Natural killer cell treated with Interleukin-12 subunit alpha and Interleukin-12 subunit beta and Interleukin-15 and Interleukin-18, amount 100 ng/mL, for 72 hours (primary cell): ENCODE measurements around the gene CREBL2. TPM values are rescaled to one million over a fixed set of nuclear protein-coding genes. Genes with fewer than 3 reads are reported as not detected.
"Not testable (repeated sequence)": the region's sequence is repeated elsewhere in the genome, so short reads cannot be mapped to it uniquely, and the experiment has no call there.

Experiments
- ATAC-seq, 2 donors: fragments of 150-1000 bp; cut with Tn5 transposase in 1 of 2; sonication (Bioruptor Pico), chemical (Tn5 transposase) in 1 of 2; 2 replicates each; pipeline ENCODE4 v1.10.0; 2021
- DNase-seq: peaks from one replicate; pipeline ENCODE4 v3.0.0; 2022; ENCODE audit warnings: low spot score
- H3K27ac Mint-ChIP-seq, 2 donors: 1 replicate in 1 of 2; 2 replicates in 1 of 2; pipeline ENCODE4 v1.8.0; 2022; ENCODE audit warnings: mixed read lengths in 2 of 2, mild to moderate bottlenecking in 1 of 2, moderate library complexity in 1 of 2
- H3K27me3 Mint-ChIP-seq, 2 donors: 1 replicate in 1 of 2; 2 replicates in 1 of 2; pipeline ENCODE4 v1.8.0; 2022; ENCODE audit warnings: mixed read lengths in 2 of 2
- H3K36me3 Mint-ChIP-seq: one replicate; pipeline ENCODE4 v1.8.0; 2022; ENCODE audit warnings: mixed read lengths
- H3K4me1 Mint-ChIP-seq, 2 donors: 1 replicate in 1 of 2; 2 replicates in 1 of 2; pipeline ENCODE4 v1.8.0; 2022; ENCODE audit warnings: low read depth in 2 of 2, mixed read lengths in 2 of 2, mild to moderate bottlenecking in 1 of 2
- H3K4me3 Mint-ChIP-seq: one replicate; pipeline ENCODE4 v1.8.0; 2022; ENCODE audit warnings: mixed read lengths
- H3K9me3 Mint-ChIP-seq: 2 replicates; pipeline ENCODE4 v1.8.0; 2022; ENCODE audit warnings: mixed read lengths
- total RNA-seq, 2 donors: library from RNA; stranded (reverse); gene quantifications; one replicate each; pipeline ENCODE4 v1.2.3, GENCODE V29; 2022

Gene CREBL2
- total RNA-seq, 2 donors from 2014 or later, result 15.5 to 15.9 TPM

DNA sequence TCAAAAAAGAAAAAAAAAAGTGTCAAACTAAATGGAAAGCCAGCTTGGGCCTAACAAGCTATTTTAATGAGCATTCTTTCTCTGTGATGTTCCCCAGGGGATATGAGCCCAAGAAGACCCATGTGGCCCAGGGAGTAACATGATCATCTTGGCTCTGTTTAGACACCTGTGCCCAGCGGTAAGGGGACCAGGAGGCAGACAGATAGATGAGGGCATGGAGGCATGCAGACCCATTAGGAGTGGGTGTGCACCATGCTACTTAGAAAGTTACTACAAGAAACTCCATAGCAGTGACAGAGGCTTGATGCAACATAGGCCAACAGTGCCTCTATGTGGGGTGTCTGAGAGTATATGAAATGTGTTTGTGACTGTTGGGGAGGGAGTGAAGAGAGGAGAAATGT, 3.1 kb upstream of the CREBL2 start:
- no peaks in the 10 kb centered on the region for H3K9me3 Mint-ChIP-seq
- DNase-seq, result no peak
- no peaks in the 10 kb centered on the region for H3K36me3 Mint-ChIP-seq
- peaks cover 17 to 35% of the 10 kb centered on the region in 2 donors for H3K4me1 Mint-ChIP-seq
- peaks cover 6% of the 10 kb centered on the region in 2 donors for H3K27me3 Mint-ChIP-seq
- ATAC-seq, result no peak
- H3K27ac Mint-ChIP-seq, result no peak overlapping the region
- no peak overlapping the region for H3K4me3 Mint-ChIP-seq

GRCh38 chr12:12609692-12610091, 2.0 kb upstream of the CREBL2 start:
- Mint-ChIP-seq H3K27me3 (peaks cover 6% of the 10 kb centered on the region in 2 donors), H3K27ac (no peak overlapping the region), H3K4me1 (peaks cover 22 to 37% of the 10 kb centered on the region in 2 donors), H3K36me3 (no peaks in the 10 kb centered on the region), H3K4me3 (no peak overlapping the region), H3K9me3 (no peaks in the 10 kb centered on the region)
- no peak for DNase-seq
- ATAC-seq, result no peak

DNA sequence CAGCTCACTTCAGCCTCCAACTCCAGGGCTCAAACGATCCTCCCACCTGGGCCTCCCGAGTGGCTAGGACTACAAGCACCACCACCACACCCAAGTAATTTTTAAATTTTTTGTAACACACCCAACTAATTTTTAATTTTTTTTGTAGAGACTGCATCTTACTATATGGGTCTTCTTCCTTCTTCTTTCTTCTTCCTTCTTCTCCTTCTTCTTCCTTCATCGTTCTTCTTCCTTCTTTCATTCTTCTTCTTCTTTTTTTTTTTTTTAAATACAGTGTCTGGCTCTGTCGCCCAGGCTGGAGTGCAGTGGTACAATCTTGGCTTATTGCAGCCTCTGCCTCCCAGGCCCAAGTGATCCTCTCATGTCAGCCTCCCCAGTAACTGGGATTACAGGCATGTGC, 965 bp upstream of the CREBL2 start:
- Mint-ChIP-seq H3K27ac (peak overlapping the region; percentile 94 to 95), H3K4me1 (peaks cover 22 to 37% of the 10 kb centered on the region in 2 donors), H3K9me3 (no peaks in the 10 kb centered on the region), H3K4me3 (peak overlapping the region; percentile 94), H3K27me3 (peaks cover 0 to 3% of the 10 kb centered on the region in 2 donors), H3K36me3 (no peaks in the 10 kb centered on the region)
- ATAC-seq, result no peak
- DNase-seq, result no peak

GRCh38 chr12:12612358-12612757, 682 bp downstream of the CREBL2 start:
- DNase-seq (no peak), ATAC-seq (peak; percentile 33 to 68)
- Mint-ChIP-seq H3K4me3 (peak overlapping the region; percentile 94), H3K9me3 (no peaks in the 10 kb centered on the region), H3K4me1 (peaks cover 25 to 41% of the 10 kb centered on the region in 2 donors), H3K36me3 (no peaks in the 10 kb centered on the region), H3K27me3 (no peaks in the 10 kb centered on the region), H3K27ac (peak overlapping the region; percentile 94 to 95)

DNA sequence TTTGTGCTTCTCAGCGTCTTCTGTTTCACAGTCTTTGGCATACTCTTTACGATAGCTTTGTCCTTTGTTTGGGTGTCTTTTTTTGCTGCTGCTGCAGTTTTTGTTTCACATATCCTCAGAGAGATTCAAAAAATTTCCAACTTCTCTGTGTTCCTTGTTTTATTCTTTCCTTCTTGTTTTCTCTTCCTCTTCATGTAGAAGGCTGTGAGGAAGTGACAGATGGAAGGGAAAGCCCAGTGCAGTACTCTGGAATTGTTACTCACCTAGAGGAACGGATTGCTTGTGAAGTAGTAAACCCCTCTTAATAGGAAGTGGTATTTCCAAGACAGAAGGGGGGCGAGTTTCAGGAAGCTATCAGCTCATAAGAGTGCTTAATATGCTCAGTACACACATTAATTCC, 1.7 kb downstream of the CREBL2 start:
- H3K36me3 Mint-ChIP-seq, result no peaks in the 10 kb centered on the region
- no peaks in the 10 kb centered on the region for H3K9me3 Mint-ChIP-seq
- H3K27ac Mint-ChIP-seq, result peak overlapping the region; percentile 94 to 95
- ATAC-seq, result no peak
- H3K4me1 Mint-ChIP-seq, result peaks cover 25 to 39% of the 10 kb centered on the region in 2 donors
- H3K27me3 Mint-ChIP-seq, result no peaks in the 10 kb centered on the region
- DNase-seq, result no peak
- H3K4me3 Mint-ChIP-seq, result peak overlapping the region; percentile 94

- Mint-ChIP-seq H3K9me3 (no peaks in the 10 kb centered on the region), H3K27ac (peak overlapping the region in 1 of 2 donors; percentile 94), H3K27me3 (no peaks in the 10 kb centered on the region), H3K4me1 (peaks cover 25 to 39% of the 10 kb centered on the region in 2 donors), H3K36me3 (no peaks in the 10 kb centered on the region), H3K4me3 (no peak overlapping the region)
- ATAC-seq (no peak), DNase-seq (no peak)
These were observed 2.7 kb downstream of the CREBL2 start for GRCh38 chr12:12614342-12614741.

DNA sequence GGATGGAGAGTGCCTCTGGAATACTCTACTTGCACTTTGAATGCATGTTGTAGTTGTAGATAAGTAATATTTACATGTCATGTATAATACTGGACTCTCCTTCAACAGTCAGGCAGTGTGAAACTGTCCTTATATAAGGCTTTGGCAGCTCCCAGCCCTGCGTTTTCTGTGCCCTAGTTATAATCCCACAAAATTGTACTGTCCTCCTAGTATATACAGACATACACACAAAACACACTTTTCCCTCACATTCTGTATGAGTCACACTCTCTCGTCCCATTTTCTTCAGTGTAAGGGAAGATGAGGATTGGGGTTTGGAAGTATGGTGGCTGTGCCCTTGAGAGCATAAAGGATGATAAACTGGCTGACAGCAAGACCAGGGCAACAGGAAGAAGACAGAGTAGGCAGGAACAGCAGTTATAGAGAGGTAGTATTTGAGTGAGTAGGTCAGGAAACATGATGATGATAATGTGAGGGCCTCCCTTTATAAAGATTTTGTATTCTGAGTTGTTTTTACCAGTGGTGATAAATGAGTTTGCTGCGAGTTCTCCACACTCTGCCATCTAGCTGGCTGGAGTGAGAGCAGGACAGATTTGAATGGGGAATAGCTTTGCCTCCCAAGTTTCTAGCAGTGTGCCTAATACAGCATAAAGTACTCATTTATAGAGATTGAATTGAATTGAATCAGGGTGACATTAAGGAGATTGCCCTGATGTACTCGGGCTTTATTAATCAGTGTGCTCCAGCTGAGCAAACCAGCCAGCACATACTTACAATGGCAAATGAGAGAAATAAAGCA, 5.0 kb downstream of the CREBL2 start:
- peak overlapping the region; percentile 9 to 24 for H3K27ac Mint-ChIP-seq
- no peaks in the 10 kb centered on the region for H3K36me3 Mint-ChIP-seq
- no peaks in the 10 kb centered on the region for H3K9me3 Mint-ChIP-seq
- no peaks in the 10 kb centered on the region for H3K27me3 Mint-ChIP-seq
- no peak for DNase-seq
- ATAC-seq, result no peak
- no peak overlapping the region for H3K4me3 Mint-ChIP-seq
- peaks cover 23 to 30% of the 10 kb centered on the region in 2 donors for H3K4me1 Mint-ChIP-seq

DNA sequence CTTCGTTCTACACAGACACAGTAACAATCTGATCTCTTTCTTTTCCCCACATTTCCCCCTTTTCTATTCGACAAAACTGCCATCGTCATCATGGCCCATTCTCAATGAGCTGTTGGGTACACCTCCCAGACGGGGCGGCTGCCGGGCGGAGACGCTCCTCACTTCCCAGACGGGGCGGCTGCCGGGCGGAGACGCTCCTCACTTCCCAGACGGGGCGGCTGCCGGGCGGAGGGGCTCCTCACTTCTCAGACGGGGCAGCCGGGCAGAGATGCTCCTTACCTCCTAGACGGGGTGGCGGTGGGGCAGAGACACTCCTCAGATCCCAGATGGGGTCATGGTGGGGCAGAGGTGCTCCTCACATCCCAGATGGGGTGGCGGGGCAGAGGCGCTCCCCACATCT, 6.4 kb downstream of the CREBL2 start:
- not testable (repeated sequence) for H3K9me3 Mint-ChIP-seq, H3K36me3 Mint-ChIP-seq, DNase-seq, H3K4me3 Mint-ChIP-seq, H3K27ac Mint-ChIP-seq, ATAC-seq, H3K27me3 Mint-ChIP-seq
- peaks cover 19 to 29% of the 10 kb centered on the region in 2 donors for H3K4me1 Mint-ChIP-seq

DNA sequence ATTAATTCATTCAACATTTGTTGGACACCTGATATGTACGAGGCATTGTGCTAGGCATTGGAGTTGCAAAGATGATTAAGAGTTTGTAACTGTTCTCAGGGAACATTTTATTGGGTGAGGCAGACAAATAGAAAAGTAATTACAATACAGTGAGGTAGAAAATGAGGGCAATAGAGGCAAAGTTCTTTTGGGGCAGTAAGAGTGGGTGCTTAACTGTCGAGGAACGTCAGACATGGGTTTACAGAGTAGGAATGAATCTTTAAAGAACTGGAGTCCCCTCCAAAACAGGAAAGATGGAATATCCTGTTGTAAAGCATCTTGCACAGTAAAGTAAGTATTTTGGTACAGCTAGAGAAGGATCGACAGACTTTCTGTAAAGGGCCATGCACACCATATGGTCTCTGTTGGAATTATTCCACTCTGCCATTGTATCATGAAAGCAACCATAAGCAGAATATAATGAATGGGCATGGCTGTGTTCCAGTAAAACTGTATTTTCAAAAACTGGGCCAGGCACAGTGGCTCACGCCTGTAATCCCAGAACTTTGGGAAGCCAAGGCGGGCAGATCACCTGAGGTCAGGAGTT, 9.1 kb downstream of the CREBL2 start:
- Mint-ChIP-seq H3K27ac (peak overlapping the region in 1 of 2 donors; percentile 61), H3K27me3 (no peaks in the 10 kb centered on the region), H3K36me3 (no peaks in the 10 kb centered on the region), H3K4me3 (no peak overlapping the region), H3K9me3 (peaks cover 2% of the 10 kb centered on the region), H3K4me1 (peaks cover 16 to 27% of the 10 kb centered on the region in 2 donors)
- DNase-seq (no peak), ATAC-seq (no peak)

- Mint-ChIP-seq H3K4me1 (peaks cover 15 to 20% of the 10 kb centered on the region in 2 donors), H3K9me3 (peaks cover 2% of the 10 kb centered on the region), H3K4me3 (peak overlapping the region; percentile 2), H3K27ac (peak overlapping the region; percentile 13 to 46), H3K36me3 (no peaks in the 10 kb centered on the region), H3K27me3 (no peaks in the 10 kb centered on the region)
- ATAC-seq (no peak), DNase-seq (no peak)
These were observed 10.7 kb downstream of the CREBL2 start for GRCh38 chr12:12622418-12622817.

- ATAC-seq (no peak), DNase-seq (no peak)
- Mint-ChIP-seq H3K9me3 (peaks cover 2% of the 10 kb centered on the region), H3K36me3 (no peaks in the 10 kb centered on the region), H3K4me1 (peaks cover 28 to 37% of the 10 kb centered on the region in 2 donors), H3K27me3 (no peaks in the 10 kb centered on the region), H3K27ac (no peak overlapping the region), H3K4me3 (no peak overlapping the region)
These were observed 12.9 kb downstream of the CREBL2 start for GRCh38 chr12:12624498-12624992.

GRCh38 chr12:12626471-12626870, 14.8 kb downstream of the CREBL2 start:
- no peak for DNase-seq
- H3K9me3 Mint-ChIP-seq, result peaks cover 2% of the 10 kb centered on the region
- no peak overlapping the region for H3K4me3 Mint-ChIP-seq
- no peak overlapping the region for H3K27ac Mint-ChIP-seq
- no peaks in the 10 kb centered on the region for H3K36me3 Mint-ChIP-seq
- H3K4me1 Mint-ChIP-seq, result peaks cover 30 to 47% of the 10 kb centered on the region in 2 donors
- ATAC-seq, result no peak
- no peaks in the 10 kb centered on the region for H3K27me3 Mint-ChIP-seq

DNA sequence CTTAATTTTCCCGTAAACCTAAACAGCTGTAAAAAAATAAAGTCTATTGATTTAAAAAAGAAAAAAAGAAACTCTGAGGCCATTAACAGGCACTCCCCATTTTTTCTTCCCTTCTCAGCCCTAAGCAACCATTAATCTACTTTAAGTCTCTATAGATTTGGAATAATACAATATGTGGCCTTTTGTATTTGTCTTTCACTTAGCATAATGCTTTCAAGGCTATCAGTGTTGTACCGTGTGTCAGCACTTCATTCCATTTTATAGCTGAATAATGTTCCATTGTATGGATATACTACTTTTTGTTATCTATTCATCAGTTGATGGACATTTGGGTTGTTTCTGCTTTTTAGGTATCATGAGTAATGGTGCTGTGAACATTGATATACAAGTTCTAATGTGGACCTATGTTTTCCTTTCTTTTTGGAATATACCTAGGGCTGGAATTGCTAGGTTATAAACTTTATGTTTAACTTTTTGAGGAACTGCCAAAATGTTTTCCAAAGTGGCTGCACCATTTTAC, 15.7 kb downstream of the CREBL2 start:
- no peaks in the 10 kb centered on the region for H3K27me3 Mint-ChIP-seq
- H3K4me1 Mint-ChIP-seq, result peaks cover 26 to 38% of the 10 kb centered on the region in 2 donors
- no peak overlapping the region for H3K4me3 Mint-ChIP-seq
- ATAC-seq (no peak), DNase-seq (no peak)
- no peak overlapping the region for H3K27ac Mint-ChIP-seq
- peaks cover 2% of the 10 kb centered on the region for H3K9me3 Mint-ChIP-seq
- no peaks in the 10 kb centered on the region for H3K36me3 Mint-ChIP-seq

DNA sequence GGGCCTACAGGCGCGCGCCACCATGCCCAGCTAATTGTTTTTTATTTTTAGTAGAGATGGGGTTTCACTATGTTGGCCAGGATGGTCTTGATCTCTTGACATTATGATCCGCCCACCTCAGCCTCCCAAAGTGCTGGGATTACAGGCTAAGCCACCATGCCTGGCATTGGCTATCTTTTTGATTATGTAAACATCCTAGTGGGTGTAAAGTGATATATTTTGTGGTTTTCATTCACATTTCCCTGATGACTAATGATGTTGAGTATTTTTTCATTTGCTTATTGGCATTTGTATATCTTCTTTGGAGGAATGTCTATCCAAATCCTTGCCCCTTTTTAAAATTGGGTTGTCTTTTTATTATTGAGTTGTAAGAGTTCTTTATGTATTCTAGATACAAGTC, 16.3 kb downstream of the CREBL2 start:
- Mint-ChIP-seq H3K4me3 (no peak overlapping the region), H3K9me3 (peaks cover 2% of the 10 kb centered on the region), H3K27me3 (no peaks in the 10 kb centered on the region), H3K27ac (no peak overlapping the region), H3K36me3 (no peaks in the 10 kb centered on the region), H3K4me1 (peaks cover 25 to 36% of the 10 kb centered on the region in 2 donors)
- ATAC-seq, result no peak
- DNase-seq, result no peak
